Panc1 (cell line): ENCODE results near the gene CAGE1. TPM values are rescaled to one million over a fixed set of nuclear protein-coding genes. Genes with fewer than 3 reads are reported as not detected.

Experiments used
- ATAC-seq: fragments of 200-7000 bp; cut with Tn5 transposase; 2 replicates; pipeline ENCODE4 v1.9.1; 2020; ENCODE audit warnings: mild to moderate bottlenecking, moderate library complexity
- BruUV-seq: library from RNA; stranded (reverse); fragments of 400-500 nt; replicated peaks from 2 replicates; lab custom pipeline; 2021; lab: Mats Ljungman, UMichigan
- CTCF ChIA-PET: fragments of 300-600 bp; sonication (Branson Sonifier 250); formaldehyde crosslinking; loops from one replicate; lab custom pipeline; 2022; ENCODE audit warnings: antibody characterized with exemption; lab: Charles Lee
- POLR2A ChIA-PET: fragments of 300-600 bp; sonication (Branson Sonifier 250); formaldehyde crosslinking; loops from one replicate; lab custom pipeline; 2022; ENCODE audit warnings: antibody characterized with exemption; lab: Charles Lee
- DNase-seq: peaks from one replicate; pipeline ENCODE4 v3.0.0-alpha.2; 2010; ENCODE audit warnings: low read depth, low spot score
- H3K27ac ChIP-seq: 2 replicates; pipeline ENCODE4 v1.5.1; 2011; ENCODE audit warnings: mild to moderate bottlenecking, low read length, inconsistent platforms
- H3K27me3 ChIP-seq: fragments of 200-500 bp; sonication (Bioruptor generic); 2 replicates; pipeline ENCODE4 v1.6.0; 2014; ENCODE audit warnings: low read length, inconsistent platforms; ENCODE audit not compliant: control insufficient read depth, insufficient read depth
- H3K36me3 ChIP-seq: fragments of 200-500 bp; sonication (Bioruptor generic); 2 replicates; pipeline ENCODE4 v1.5.1; 2014; ENCODE audit warnings: inconsistent platforms, mild to moderate bottlenecking, low read length, moderate library complexity; ENCODE audit not compliant: control insufficient read depth, insufficient read depth
- H3K4me1 ChIP-seq: 2 replicates; pipeline ENCODE4 v1.5.1; 2011; ENCODE audit warnings: inconsistent platforms, mild to moderate bottlenecking, low read length, moderate library complexity; ENCODE audit not compliant: control insufficient read depth, insufficient read depth
- H3K4me3 ChIP-seq, 2 experiments: 2 replicates each; pipeline ENCODE4 v1.5.1; 2011 to 2012; ENCODE audit warnings: low read depth in 2 of 2, low read length in 2 of 2, mild to moderate bottlenecking in 2 of 2, inconsistent platforms in 1 of 2, moderate library complexity in 1 of 2
- H3K9me3 ChIP-seq: fragments of 200-500 bp; sonication (Bioruptor generic); 2 replicates; pipeline ENCODE4 v1.5.1; 2014; ENCODE audit warnings: low read depth, mild to moderate bottlenecking, inconsistent platforms, low read length, moderate library complexity; ENCODE audit not compliant: control insufficient read depth, insufficient read depth
- CTCF ChIP-seq: fragments of 450-650 bp; IDR thresholded peaks from 2 replicates; pipeline ENCODE4 v1.5.1; 2017; ENCODE audit warnings: mild to moderate bottlenecking
- POLR2AphosphoS5 ChIP-seq: IDR thresholded peaks from 2 replicates; pipeline ENCODE4 v1.6.1; 2012; ENCODE audit warnings: mild to moderate bottlenecking, low read depth, low read length, moderate library complexity
- REST ChIP-seq, 2 experiments: IDR thresholded peaks; 2 replicates each; pipeline ENCODE4 v1.6.1; 2011 to 2012; ENCODE audit warnings: low read depth in 2 of 2, control low read depth in 1 of 2, low read length in 1 of 2, mild to moderate bottlenecking in 1 of 2, moderate library complexity in 1 of 2; ENCODE audit not compliant: insufficient read depth in 1 of 2
- SIN3A ChIP-seq: IDR thresholded peaks from 2 replicates; pipeline ENCODE4 v1.6.1; 2012; ENCODE audit warnings: low read depth, mild to moderate bottlenecking, low read length, moderate library complexity, borderline replicate concordance; ENCODE audit not compliant: insufficient read depth
- TCF7L2 ChIP-seq: IDR thresholded peaks from 2 replicates; pipeline ENCODE4 v1.6.1; 2011; ENCODE audit warnings: mild to moderate bottlenecking, low read depth, low read length, inconsistent platforms
- in situ Hi-C: cut with HindIII; loops from 2 replicates; pipeline ENCODE4 v1.10.0; 2016; ENCODE audit warnings: low sequenced_read_pairs, low pct_unique_long_range_greater_than_20kb
- intact Hi-C: fragments of 100-400 bp; cut with micrococcal nuclease; formaldehyde crosslinking; loops from one replicate; pipeline ENCODE4 v1.10.0; 2022; ENCODE audit not compliant: unreplicated experiment
- total RNA-seq: library from RNA; stranded (reverse); gene quantifications from one replicate; pipeline ENCODE4 v1.2.1, GENCODE V29; 2021; ENCODE audit not compliant: unreplicated experiment

CAGE1 gene
- total RNA-seq, 1 experiment from 2014 or later: not detected

GRCh38 chr6:7411328-7411727, 21.8 kb upstream of the CAGE1 start:
- Histone ChIP-seq H3K9me3 (no peaks in the 10 kb centered on the region), H3K27ac (no peak overlapping the region), H3K36me3 (peaks cover 33% of the 10 kb centered on the region), H3K4me3 (no peak overlapping the region), H3K27me3 (no peaks in the 10 kb centered on the region), H3K4me1 (no peaks in the 10 kb centered on the region)
- BruUV-seq: no TSS peak
- ChIA-PET CTCF (no interaction called here), POLR2A (no interaction called here)
- ATAC-seq: no peak
- in situ Hi-C loops (no loop called here), intact Hi-C loops (no loop called here)
- DNase-seq: no peak
- TF ChIP-seq CTCF (no peak), POLR2AphosphoS5 (no peak), REST (IDR thresholded peaks at IDR 0.05; ENCODE audit: insufficient read depth in 1 of 2, low read depth in 2 of 2, low read length in 1 of 2) (no peak), TCF7L2 (no peak)

GRCh38 chr6:7410851-7411250, 21.3 kb upstream of the CAGE1 start:
- intact Hi-C loops: no loop called here
- BruUV-seq: no TSS peak

More at GRCh38 chr6:7410851-7411250, 21.3 kb upstream of the CAGE1 start:
- in situ Hi-C loops: no loop called here
- ATAC-seq (no peak), DNase-seq (no peak)
- ChIA-PET POLR2A (no interaction called here), CTCF (no interaction called here)
- Histone ChIP-seq H3K27me3 (no peaks in the 10 kb centered on the region), H3K4me3 (no peak overlapping the region), H3K4me1 (no peaks in the 10 kb centered on the region), H3K9me3 (no peaks in the 10 kb centered on the region), H3K27ac (no peak overlapping the region), H3K36me3 (peaks cover 31% of the 10 kb centered on the region)
- TF ChIP-seq CTCF (no peak), POLR2AphosphoS5 (no peak), REST (IDR thresholded peaks at IDR 0.05; ENCODE audit: insufficient read depth in 1 of 2, low read depth in 2 of 2, low read length in 1 of 2) (no peak), SIN3A (no peak), TCF7L2 (no peak)
